Loucy (cell line): ENCODE data around the gene CDH22.

Experiments used
- EZH2phosphoT487 ChIP-seq: fragments of 200-600 bp; IDR thresholded peaks from 2 replicates; pipeline ENCODE4 v1.6.1; 2018; ENCODE audit warnings: antibody characterized with exemption, mild to moderate bottlenecking, moderate library complexity, borderline replicate concordance
- TF ChIP-seq, protein P1 (sequence below): fragments of 200-600 bp; sonication (generic); conservative IDR thresholded peaks from 2 replicates; pipeline ENCODE4 v1.5.1; 2014; ENCODE audit warnings: mild to moderate bottlenecking, antibody characterized with exemption, low read length

DNA sequence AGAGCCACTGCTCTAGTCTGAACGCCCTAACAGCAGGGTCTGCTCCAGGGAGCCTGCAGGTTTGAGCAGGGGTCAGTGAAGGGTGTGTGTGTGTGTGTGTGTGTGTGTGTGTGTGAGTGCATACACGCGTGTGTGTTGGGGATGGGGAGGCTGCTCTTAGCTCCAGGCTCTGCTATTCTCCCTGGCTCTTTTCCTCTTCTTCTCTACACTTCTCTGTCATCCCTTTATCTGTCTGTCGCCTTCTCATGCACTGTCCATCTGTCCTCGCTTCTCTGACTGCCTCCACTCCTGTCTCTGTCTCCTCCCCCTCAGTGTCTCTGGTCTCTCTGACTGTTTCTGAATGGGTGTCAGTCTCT, 3.4 kb upstream of the CDH22 start:
- no peak for TF ChIP-seq EZH2phosphoT487
- TF ChIP-seq, protein P1, sequence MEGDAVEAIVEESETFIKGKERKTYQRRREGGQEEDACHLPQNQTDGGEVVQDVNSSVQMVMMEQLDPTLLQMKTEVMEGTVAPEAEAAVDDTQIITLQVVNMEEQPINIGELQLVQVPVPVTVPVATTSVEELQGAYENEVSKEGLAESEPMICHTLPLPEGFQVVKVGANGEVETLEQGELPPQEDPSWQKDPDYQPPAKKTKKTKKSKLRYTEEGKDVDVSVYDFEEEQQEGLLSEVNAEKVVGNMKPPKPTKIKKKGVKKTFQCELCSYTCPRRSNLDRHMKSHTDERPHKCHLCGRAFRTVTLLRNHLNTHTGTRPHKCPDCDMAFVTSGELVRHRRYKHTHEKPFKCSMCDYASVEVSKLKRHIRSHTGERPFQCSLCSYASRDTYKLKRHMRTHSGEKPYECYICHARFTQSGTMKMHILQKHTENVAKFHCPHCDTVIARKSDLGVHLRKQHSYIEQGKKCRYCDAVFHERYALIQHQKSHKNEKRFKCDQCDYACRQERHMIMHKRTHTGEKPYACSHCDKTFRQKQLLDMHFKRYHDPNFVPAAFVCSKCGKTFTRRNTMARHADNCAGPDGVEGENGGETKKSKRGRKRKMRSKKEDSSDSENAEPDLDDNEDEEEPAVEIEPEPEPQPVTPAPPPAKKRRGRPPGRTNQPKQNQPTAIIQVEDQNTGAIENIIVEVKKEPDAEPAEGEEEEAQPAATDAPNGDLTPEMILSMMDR, result no peak
